WTC11 (cell line): ENCODE measurements around the gene TIMM8A. TPM values are rescaled to one million over a fixed set of nuclear protein-coding genes. Genes with fewer than 3 reads are reported as not detected.

Experiments
- ATAC-seq: fragments of 200-7000 bp; cut with Tn5 transposase; 2 replicates; pipeline ENCODE4 v1.10.0; 2021; ENCODE audit warnings: mild to moderate bottlenecking, moderate library complexity
- CTCF ChIA-PET: fragments of 300-600 bp; sonication (Branson Sonifier 250); formaldehyde crosslinking; loops from one replicate; lab custom pipeline; 2021; ENCODE audit warnings: antibody characterized with exemption; lab: Charles Lee
- POLR2A ChIA-PET: fragments of 350-600 bp; sonication (Branson Sonifier 250); formaldehyde crosslinking; loops from one replicate; lab custom pipeline; 2021; ENCODE audit warnings: antibody characterized with exemption; lab: Charles Lee
- DNase-seq: peaks from one replicate; pipeline ENCODE4 v3.0.0; 2021; ENCODE audit warnings: low spot score
- H3K27ac Mint-ChIP-seq: 2 replicates; pipeline ENCODE4 v1.8.0; 2021; ENCODE audit warnings: mixed read lengths
- H3K27me3 Mint-ChIP-seq: 2 replicates; pipeline ENCODE4 v1.8.0; 2021; ENCODE audit warnings: low read depth, mild to moderate bottlenecking, moderate library complexity, mixed read lengths
- H3K36me3 Mint-ChIP-seq: 2 replicates; pipeline ENCODE4 v1.8.0; 2021; ENCODE audit warnings: mixed read lengths
- H3K4me1 Mint-ChIP-seq: 2 replicates; pipeline ENCODE4 v1.8.0; 2022; ENCODE audit warnings: mixed read lengths
- H3K4me3 Mint-ChIP-seq: 2 replicates; pipeline ENCODE4 v1.8.0; 2021; ENCODE audit warnings: mild to moderate bottlenecking, moderate library complexity, mixed read lengths
- H3K9me3 Mint-ChIP-seq: 2 replicates; pipeline ENCODE4 v1.8.0; 2021; ENCODE audit warnings: mixed read lengths
- ELF4 ChIP-seq: sonication (generic); formaldehyde crosslinking; IDR thresholded peaks from 2 replicates; pipeline ENCODE4 v1.8.1; 2022; ENCODE audit warnings: low read depth, mild to moderate bottlenecking, moderate library complexity, missing genetic modification reagents
- GABPB1 ChIP-seq: sonication (generic); formaldehyde crosslinking; IDR thresholded peaks from 2 replicates; pipeline ENCODE4 v1.8.1; 2023; ENCODE audit warnings: mild to moderate bottlenecking, missing genetic modification reagents
- MYBL2 ChIP-seq: sonication (generic); formaldehyde crosslinking; IDR thresholded peaks from 2 replicates; pipeline ENCODE4 v1.8.1; 2023; ENCODE audit warnings: mild to moderate bottlenecking, moderate library complexity, missing genetic modification reagents
- NFATC4 ChIP-seq: fragments of 250-450 bp; sonication (Bioruptor Pico); IDR thresholded peaks from 2 replicates; pipeline ENCODE4 v1.9.0; 2021; ENCODE audit warnings: mild to moderate bottlenecking
- NFYB ChIP-seq: sonication (generic); formaldehyde crosslinking; conservative IDR thresholded peaks from 2 replicates; pipeline ENCODE4 v1.8.0; 2022; ENCODE audit warnings: low read depth, missing genetic modification reagents
- NR1H2 ChIP-seq: sonication (generic); formaldehyde crosslinking; IDR thresholded peaks from 2 replicates; pipeline ENCODE4 v1.9.0; 2021; ENCODE audit warnings: mild to moderate bottlenecking, moderate library complexity, missing genetic modification reagents
- SOX15 ChIP-seq: fragments of 250-450 bp; sonication (Bioruptor Pico); IDR thresholded peaks from 2 replicates; pipeline ENCODE4 v1.9.0; 2021; ENCODE audit warnings: mild to moderate bottlenecking
- TCF7 ChIP-seq: sonication (generic); formaldehyde crosslinking; IDR thresholded peaks from 2 replicates; pipeline ENCODE4 v1.8.0; 2022; ENCODE audit warnings: mild to moderate bottlenecking, low read depth, missing genetic modification reagents, moderate library complexity
- TEAD1 ChIP-seq: sonication (generic); formaldehyde crosslinking; IDR thresholded peaks from 2 replicates; pipeline ENCODE4 v1.8.0; 2022; ENCODE audit warnings: mild to moderate bottlenecking, missing genetic modification reagents
- ZNF138 ChIP-seq: sonication (generic); formaldehyde crosslinking; conservative IDR thresholded peaks from 2 replicates; pipeline ENCODE4 v1.8.1; 2022; ENCODE audit warnings: mild to moderate bottlenecking, moderate library complexity, missing genetic modification reagents
- ZNF423 ChIP-seq: fragments of 250-450 bp; sonication (Bioruptor Pico); IDR thresholded peaks from 2 replicates; pipeline ENCODE4 v2.1.2; 2022; ENCODE audit warnings: mild to moderate bottlenecking, moderate library complexity
- total RNA-seq: library from RNA; stranded (reverse); gene quantifications from 3 replicates; pipeline ENCODE4 v1.2.3, GENCODE V29; 2021
- TF ChIP-seq, protein P1 (sequence below): fragments of 250-450 bp; sonication (Bioruptor Pico); conservative IDR thresholded peaks from 2 replicates; pipeline ENCODE4 v1.9.0; 2021; ENCODE audit warnings: mild to moderate bottlenecking
- TF ChIP-seq, protein P2 (sequence below): sonication (generic); formaldehyde crosslinking; IDR thresholded peaks from 2 replicates; pipeline ENCODE4 v1.8.1; 2023; ENCODE audit warnings: mild to moderate bottlenecking, missing genetic modification reagents, moderate library complexity
- TF ChIP-seq, protein P3 (sequence below): sonication (generic); formaldehyde crosslinking; IDR thresholded peaks from 2 replicates; pipeline ENCODE4 v1.8.0; 2022; ENCODE audit warnings: mild to moderate bottlenecking, missing genetic modification reagents
- TF ChIP-seq, protein P4 (sequence below): sonication (generic); formaldehyde crosslinking; IDR thresholded peaks from 2 replicates; pipeline ENCODE4 v1.8.1; 2022; ENCODE audit warnings: missing genetic modification reagents, borderline replicate concordance
- TF ChIP-seq, protein P5 (sequence below): sonication (generic); formaldehyde crosslinking; IDR thresholded peaks from 2 replicates; pipeline ENCODE4 v1.8.0; 2022; ENCODE audit warnings: mild to moderate bottlenecking, missing genetic modification reagents
- TF ChIP-seq, protein P6 (sequence below): fragments of 250-450 bp; sonication (Bioruptor Pico); IDR thresholded peaks from 2 replicates; pipeline ENCODE4 v1.9.0; 2021; ENCODE audit warnings: mild to moderate bottlenecking, borderline replicate concordance
- TF ChIP-seq, protein P7 (sequence below): sonication (generic); formaldehyde crosslinking; IDR thresholded peaks from 2 replicates; pipeline ENCODE4 v1.8.0; 2022; ENCODE audit warnings: mild to moderate bottlenecking, missing genetic modification reagents

TIMM8A gene
- total RNA-seq, 1 experiment from 2014 or later = 31.8 TPM

DNA sequence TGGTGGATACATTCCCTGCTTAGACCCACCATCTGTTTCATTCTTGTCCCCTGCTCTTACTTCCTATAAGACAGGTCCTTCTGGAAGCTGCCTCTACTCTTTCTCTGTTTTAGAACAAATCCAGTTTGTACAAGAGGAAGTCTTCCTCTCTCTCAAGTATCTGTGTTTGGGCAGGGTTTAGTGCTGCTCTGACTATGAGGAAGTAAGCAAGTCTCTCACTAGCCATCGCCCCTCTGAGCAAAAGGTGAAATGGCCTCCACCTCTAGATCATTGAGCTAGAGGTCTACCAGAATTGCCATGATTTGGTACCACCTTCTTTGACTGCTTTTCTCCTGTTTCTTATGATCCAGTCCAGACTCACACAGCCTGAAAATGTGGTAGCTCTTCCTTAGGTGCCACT lies 29.0 kb upstream of the TIMM8A start (continued):
- TF ChIP-seq, protein P1, sequence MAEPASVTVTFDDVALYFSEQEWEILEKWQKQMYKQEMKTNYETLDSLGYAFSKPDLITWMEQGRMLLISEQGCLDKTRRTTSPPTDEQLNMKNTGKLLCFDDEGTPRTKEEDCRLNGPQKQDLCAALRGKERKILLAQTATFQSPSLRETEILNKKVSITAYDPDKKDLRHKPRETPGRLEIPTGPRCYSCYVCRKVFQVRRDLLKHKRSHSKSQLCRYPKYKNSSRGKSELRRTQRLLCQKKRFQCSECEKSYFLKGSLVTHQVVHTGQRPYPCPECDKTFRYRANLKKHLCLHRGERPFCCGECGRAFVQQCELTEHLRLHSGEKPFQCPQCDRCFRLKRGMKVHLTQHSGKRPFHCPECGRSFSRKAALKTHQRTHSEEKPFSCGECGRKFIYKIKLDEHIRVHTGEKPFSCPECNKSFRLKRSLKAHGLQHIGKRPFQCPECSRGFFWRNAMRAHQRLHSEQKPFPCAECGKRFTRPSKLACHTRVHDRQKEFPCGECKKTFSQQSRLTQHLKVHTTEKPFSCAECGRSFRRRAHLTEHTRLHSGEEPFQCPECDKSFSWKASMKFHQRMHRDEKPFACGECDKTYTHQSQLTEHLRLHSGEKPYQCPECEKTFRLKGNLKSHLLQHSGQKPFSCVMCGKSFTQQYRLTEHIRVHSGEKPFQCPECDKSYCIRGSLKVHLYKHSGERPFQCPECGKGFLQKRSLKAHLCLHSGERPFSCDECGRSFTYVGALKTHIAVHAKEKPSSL (CRISPR knock-in tag) = no peak
- no peak for TF ChIP-seq ZNF423 (CRISPR knock-in tag)

DNA sequence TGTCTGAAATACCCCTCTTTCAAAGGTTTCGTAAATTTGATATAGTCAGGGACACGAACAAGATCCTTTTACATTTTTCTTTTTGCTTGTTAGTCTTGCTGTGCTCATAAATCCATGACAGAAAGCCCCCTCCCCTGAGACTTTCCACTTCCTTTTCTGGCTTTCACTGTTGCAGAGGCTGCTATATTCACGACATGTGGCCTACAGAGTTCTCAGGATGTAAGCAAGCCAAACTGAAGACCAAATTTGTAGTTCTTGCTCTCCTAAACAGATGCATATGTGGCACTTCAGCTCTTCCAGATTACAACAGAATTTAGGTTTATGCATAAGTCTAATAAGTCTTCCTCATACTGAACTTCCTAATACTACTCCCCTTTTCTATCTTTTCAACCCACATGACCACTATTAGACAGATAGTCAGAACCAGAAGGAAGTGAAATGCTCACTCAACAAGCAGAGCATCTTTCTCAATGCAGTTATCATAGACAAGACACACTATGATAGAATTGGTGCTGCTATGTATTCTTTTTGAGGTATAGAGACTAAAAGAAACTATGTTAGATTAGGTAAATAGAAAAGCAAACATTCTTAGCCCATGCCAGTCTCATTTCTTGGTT lies 22.5 kb upstream of the TIMM8A start:
- no peaks in the 10 kb centered on the region for H3K4me1 Mint-ChIP-seq
- H3K27me3 Mint-ChIP-seq = peaks cover 8% of the 10 kb centered on the region
- ChIA-PET CTCF (no interaction called here), POLR2A (no interaction called here)
- DNase-seq = no peak
- H3K9me3 Mint-ChIP-seq = no peaks in the 10 kb centered on the region
- TF ChIP-seq, protein P2, sequence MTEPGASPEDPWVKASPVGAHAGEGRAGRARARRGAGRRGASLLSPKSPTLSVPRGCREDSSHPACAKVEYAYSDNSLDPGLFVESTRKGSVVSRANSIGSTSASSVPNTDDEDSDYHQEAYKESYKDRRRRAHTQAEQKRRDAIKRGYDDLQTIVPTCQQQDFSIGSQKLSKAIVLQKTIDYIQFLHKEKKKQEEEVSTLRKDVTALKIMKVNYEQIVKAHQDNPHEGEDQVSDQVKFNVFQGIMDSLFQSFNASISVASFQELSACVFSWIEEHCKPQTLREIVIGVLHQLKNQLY (CRISPR knock-in tag) = no peak
- TF ChIP-seq NR1H2 (no peak), ELF4 (no peak), MYBL2 (CRISPR knock-in tag) (no peak), ZNF138 (no peak), NFATC4 (no peak)
- TF ChIP-seq, protein P3, sequence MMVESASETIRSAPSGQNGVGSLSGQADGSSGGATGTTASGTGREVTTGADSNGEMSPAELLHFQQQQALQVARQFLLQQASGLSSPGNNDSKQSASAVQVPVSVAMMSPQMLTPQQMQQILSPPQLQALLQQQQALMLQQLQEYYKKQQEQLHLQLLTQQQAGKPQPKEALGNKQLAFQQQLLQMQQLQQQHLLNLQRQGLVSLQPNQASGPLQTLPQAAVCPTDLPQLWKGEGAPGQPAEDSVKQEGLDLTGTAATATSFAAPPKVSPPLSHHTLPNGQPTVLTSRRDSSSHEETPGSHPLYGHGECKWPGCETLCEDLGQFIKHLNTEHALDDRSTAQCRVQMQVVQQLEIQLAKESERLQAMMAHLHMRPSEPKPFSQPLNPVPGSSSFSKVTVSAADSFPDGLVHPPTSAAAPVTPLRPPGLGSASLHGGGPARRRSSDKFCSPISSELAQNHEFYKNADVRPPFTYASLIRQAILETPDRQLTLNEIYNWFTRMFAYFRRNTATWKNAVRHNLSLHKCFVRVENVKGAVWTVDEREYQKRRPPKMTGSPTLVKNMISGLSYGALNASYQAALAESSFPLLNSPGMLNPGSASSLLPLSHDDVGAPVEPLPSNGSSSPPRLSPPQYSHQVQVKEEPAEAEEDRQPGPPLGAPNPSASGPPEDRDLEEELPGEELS (CRISPR knock-in tag) = no peak
- TF ChIP-seq, protein P4, sequence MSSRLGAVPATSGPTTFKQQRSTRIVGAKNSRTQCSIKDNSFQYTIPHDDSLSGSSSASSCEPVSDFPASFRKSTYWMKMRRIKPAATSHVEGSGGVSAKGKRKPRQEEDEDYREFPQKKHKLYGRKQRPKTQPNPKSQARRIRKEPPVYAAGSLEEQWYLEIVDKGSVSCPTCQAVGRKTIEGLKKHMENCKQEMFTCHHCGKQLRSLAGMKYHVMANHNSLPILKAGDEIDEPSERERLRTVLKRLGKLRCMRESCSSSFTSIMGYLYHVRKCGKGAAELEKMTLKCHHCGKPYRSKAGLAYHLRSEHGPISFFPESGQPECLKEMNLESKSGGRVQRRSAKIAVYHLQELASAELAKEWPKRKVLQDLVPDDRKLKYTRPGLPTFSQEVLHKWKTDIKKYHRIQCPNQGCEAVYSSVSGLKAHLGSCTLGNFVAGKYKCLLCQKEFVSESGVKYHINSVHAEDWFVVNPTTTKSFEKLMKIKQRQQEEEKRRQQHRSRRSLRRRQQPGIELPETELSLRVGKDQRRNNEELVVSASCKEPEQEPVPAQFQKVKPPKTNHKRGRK (CRISPR knock-in tag) = no peak
- no peaks in the 10 kb centered on the region for H3K36me3 Mint-ChIP-seq
- H3K27ac Mint-ChIP-seq = no peak overlapping the region
- H3K4me3 Mint-ChIP-seq = no peak overlapping the region
- ATAC-seq = no peak

DNA sequence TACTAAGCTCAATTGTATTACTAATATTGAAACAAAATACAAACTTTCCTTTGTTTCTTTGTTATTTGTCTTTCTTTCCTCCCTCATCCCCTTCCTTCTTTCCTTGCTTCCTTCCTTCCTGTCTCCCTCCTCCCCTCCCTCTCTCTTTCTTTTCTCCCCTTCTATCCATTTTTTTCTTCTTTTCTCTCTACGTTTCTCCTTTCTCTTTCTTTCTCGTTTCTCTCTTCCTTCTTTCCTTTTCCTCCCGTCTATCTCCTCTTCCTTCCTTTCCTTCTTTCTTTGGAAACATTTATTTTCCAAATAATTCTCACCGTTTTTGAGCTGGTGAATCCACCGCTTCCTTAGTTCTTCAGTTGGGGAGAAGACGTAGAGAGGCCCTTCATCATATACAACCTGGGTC lies 21.1 kb upstream of the TIMM8A start:
- H3K36me3 Mint-ChIP-seq = no peaks in the 10 kb centered on the region

More for the DNA sequence above, 21.1 kb upstream of the TIMM8A start:
- H3K9me3 Mint-ChIP-seq = no peaks in the 10 kb centered on the region
- no peaks in the 10 kb centered on the region for H3K27me3 Mint-ChIP-seq
- TF ChIP-seq SOX15 (no peak), GABPB1 (no peak), TCF7 (no peak), TEAD1 (CRISPR knock-in tag) (no peak), NFYB (CRISPR knock-in tag) (no peak)
- TF ChIP-seq, protein P5, sequence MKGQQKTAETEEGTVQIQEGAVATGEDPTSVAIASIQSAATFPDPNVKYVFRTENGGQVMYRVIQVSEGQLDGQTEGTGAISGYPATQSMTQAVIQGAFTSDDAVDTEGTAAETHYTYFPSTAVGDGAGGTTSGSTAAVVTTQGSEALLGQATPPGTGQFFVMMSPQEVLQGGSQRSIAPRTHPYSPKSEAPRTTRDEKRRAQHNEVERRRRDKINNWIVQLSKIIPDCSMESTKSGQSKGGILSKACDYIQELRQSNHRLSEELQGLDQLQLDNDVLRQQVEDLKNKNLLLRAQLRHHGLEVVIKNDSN (CRISPR knock-in tag) = no peak
- TF ChIP-seq, protein P6, sequence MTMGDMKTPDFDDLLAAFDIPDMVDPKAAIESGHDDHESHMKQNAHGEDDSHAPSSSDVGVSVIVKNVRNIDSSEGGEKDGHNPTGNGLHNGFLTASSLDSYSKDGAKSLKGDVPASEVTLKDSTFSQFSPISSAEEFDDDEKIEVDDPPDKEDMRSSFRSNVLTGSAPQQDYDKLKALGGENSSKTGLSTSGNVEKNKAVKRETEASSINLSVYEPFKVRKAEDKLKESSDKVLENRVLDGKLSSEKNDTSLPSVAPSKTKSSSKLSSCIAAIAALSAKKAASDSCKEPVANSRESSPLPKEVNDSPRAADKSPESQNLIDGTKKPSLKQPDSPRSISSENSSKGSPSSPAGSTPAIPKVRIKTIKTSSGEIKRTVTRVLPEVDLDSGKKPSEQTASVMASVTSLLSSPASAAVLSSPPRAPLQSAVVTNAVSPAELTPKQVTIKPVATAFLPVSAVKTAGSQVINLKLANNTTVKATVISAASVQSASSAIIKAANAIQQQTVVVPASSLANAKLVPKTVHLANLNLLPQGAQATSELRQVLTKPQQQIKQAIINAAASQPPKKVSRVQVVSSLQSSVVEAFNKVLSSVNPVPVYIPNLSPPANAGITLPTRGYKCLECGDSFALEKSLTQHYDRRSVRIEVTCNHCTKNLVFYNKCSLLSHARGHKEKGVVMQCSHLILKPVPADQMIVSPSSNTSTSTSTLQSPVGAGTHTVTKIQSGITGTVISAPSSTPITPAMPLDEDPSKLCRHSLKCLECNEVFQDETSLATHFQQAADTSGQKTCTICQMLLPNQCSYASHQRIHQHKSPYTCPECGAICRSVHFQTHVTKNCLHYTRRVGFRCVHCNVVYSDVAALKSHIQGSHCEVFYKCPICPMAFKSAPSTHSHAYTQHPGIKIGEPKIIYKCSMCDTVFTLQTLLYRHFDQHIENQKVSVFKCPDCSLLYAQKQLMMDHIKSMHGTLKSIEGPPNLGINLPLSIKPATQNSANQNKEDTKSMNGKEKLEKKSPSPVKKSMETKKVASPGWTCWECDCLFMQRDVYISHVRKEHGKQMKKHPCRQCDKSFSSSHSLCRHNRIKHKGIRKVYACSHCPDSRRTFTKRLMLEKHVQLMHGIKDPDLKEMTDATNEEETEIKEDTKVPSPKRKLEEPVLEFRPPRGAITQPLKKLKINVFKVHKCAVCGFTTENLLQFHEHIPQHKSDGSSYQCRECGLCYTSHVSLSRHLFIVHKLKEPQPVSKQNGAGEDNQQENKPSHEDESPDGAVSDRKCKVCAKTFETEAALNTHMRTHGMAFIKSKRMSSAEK (CRISPR knock-in tag) = no peak
- TF ChIP-seq, protein P7, sequence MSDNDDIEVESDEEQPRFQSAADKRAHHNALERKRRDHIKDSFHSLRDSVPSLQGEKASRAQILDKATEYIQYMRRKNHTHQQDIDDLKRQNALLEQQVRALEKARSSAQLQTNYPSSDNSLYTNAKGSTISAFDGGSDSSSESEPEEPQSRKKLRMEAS (CRISPR knock-in tag) = no peak
- ATAC-seq (no peak), DNase-seq (no peak)
- no peaks in the 10 kb centered on the region for H3K4me1 Mint-ChIP-seq
- CTCF ChIA-PET = no interaction called here
- no peak overlapping the region for H3K27ac Mint-ChIP-seq
- H3K4me3 Mint-ChIP-seq = no peak overlapping the region
- POLR2A ChIA-PET = no interaction called here
